ENCODE results near the gene NDUFA8. TPM values are rescaled to one million over a fixed set of nuclear protein-coding genes. Genes with fewer than 3 reads are reported as not detected.

The NDUFA8 gene
- total RNA-seq, 4 donors from 2014 or later: 16.3 to 34.4 (median 30.2) TPM

- WGBS: 22% methylated on average over 57 of the region's 64 CpGs
- no peaks in the 10 kb centered on the region for H3K9me3 ChIP-seq
- peaks cover 21% of the 10 kb centered on the region for H3K4me1 ChIP-seq
- no peak overlapping the region for H3K27ac ChIP-seq
- H3K27me3 ChIP-seq: peaks cover 33% of the 10 kb centered on the region
- no peak for DNase-seq (ENCODE audit: low spot score in 2 of 2)
- H3K36me3 ChIP-seq: no peaks in the 10 kb centered on the region
- peak overlapping the region; percentile 33 for H3K4me3 ChIP-seq
- TF ChIP-seq POLR2A (IDR thresholded peaks at IDR 0.05): no peak
- no peak for TF ChIP-seq POLR2AphosphoS5 (IDR thresholded peaks at IDR 0.05)
- TF ChIP-seq, protein P1, sequence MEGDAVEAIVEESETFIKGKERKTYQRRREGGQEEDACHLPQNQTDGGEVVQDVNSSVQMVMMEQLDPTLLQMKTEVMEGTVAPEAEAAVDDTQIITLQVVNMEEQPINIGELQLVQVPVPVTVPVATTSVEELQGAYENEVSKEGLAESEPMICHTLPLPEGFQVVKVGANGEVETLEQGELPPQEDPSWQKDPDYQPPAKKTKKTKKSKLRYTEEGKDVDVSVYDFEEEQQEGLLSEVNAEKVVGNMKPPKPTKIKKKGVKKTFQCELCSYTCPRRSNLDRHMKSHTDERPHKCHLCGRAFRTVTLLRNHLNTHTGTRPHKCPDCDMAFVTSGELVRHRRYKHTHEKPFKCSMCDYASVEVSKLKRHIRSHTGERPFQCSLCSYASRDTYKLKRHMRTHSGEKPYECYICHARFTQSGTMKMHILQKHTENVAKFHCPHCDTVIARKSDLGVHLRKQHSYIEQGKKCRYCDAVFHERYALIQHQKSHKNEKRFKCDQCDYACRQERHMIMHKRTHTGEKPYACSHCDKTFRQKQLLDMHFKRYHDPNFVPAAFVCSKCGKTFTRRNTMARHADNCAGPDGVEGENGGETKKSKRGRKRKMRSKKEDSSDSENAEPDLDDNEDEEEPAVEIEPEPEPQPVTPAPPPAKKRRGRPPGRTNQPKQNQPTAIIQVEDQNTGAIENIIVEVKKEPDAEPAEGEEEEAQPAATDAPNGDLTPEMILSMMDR (IDR thresholded peaks at IDR 0.05): no peak
- no peak for TF ChIP-seq EP300 (IDR thresholded peaks at IDR 0.05)
Measured at GRCh38 chr9:122126331-122127261, 33.0 kb downstream of the NDUFA8 start.

- TF ChIP-seq, protein P1 (IDR thresholded peaks at IDR 0.05): no peak
- TF ChIP-seq POLR2A (IDR thresholded peaks at IDR 0.05) (no peak), EP300 (IDR thresholded peaks at IDR 0.05) (no peak), POLR2AphosphoS5 (IDR thresholded peaks at IDR 0.05) (no peak)
- Histone ChIP-seq H3K9me3 (no peaks in the 10 kb centered on the region), H3K27me3 (peaks cover 33% of the 10 kb centered on the region), H3K36me3 (no peaks in the 10 kb centered on the region), H3K27ac (no peak overlapping the region), H3K4me1 (peaks cover 19% of the 10 kb centered on the region), H3K4me3 (no peak overlapping the region)
- 32% methylated on average over 20 of the region's 21 CpGs for WGBS
- DNase-seq (ENCODE audit: low spot score in 2 of 2): no peak
Measured at GRCh38 chr9:122125509-122126330, 33.9 kb downstream of the NDUFA8 start.

DNA sequence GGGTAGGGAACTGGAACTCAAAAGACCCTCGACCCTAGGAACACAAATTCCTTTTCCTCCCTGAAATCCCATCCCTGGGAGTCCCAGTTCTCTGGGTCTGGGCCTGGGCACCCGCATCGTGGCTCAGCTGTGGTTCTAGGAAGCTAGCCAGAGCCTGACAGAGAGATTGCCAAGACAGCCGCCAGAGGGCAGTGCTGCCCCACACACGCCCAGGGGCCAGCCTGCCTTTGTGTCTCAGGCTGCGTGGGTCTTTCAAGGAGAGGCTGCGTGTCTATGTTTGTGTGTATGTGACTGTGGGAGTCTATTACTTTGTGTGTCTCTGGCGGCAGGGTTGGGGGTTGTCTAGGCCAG lies 34.4 kb downstream of the NDUFA8 start:
- H3K27me3 ChIP-seq: peaks cover 33% of the 10 kb centered on the region
- peaks cover 19% of the 10 kb centered on the region for H3K4me1 ChIP-seq
- H3K36me3 ChIP-seq: no peaks in the 10 kb centered on the region
- no peak overlapping the region for H3K27ac ChIP-seq
- no peak overlapping the region for H3K4me3 ChIP-seq
- DNase-seq (ENCODE audit: low spot score in 2 of 2): no peak
- WGBS: 1% methylated on average over 8 of the region's 8 CpGs
- H3K9me3 ChIP-seq: no peaks in the 10 kb centered on the region
- TF ChIP-seq, protein P1 (IDR thresholded peaks at IDR 0.05): peak; percentile 82 to 92
- TF ChIP-seq POLR2A (IDR thresholded peaks at IDR 0.05): no peak

- H3K36me3 ChIP-seq: no peaks in the 10 kb centered on the region
- no peak overlapping the region for H3K4me3 ChIP-seq
- no peak overlapping the region for H3K27ac ChIP-seq
- DNase-seq (ENCODE audit: low spot score in 2 of 2): no peak
- TF ChIP-seq EP300 (IDR thresholded peaks at IDR 0.05): no peak
- no peak for TF ChIP-seq POLR2A (IDR thresholded peaks at IDR 0.05)
- no peak for TF ChIP-seq POLR2AphosphoS5 (IDR thresholded peaks at IDR 0.05)
- TF ChIP-seq, protein P1 (IDR thresholded peaks at IDR 0.05): no peak
- no peaks in the 10 kb centered on the region for H3K9me3 ChIP-seq
- WGBS: 72% methylated on average over 7 of the region's 7 CpGs
- peaks cover 33% of the 10 kb centered on the region for H3K27me3 ChIP-seq
- peaks cover 19% of the 10 kb centered on the region for H3K4me1 ChIP-seq
Measured at GRCh38 chr9:122124528-122124927, 35.1 kb downstream of the NDUFA8 start.

DNA sequence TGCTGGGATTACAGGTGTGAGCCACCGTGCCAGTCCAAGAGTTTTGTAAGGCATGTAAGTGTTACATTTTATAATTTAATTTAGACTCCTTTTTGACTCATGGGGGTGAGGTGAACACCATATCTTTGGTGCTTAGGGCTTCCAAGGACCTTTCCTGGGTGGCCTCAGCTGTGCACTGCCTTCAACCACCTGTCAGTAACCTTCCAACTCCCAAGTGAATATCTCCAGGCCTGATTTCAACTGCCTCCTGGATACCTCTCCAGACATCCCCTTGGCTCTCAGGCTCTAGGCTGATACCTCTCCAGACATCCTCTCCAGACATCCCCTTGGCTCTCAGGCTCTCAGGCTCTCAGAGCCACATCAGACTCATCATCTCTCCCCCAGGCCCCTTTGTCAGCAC lies 35.5 kb downstream of the NDUFA8 start:
- Histone ChIP-seq H3K9me3 (no peaks in the 10 kb centered on the region), H3K4me3 (no peak overlapping the region), H3K27ac (no peak overlapping the region), H3K36me3 (no peaks in the 10 kb centered on the region), H3K27me3 (peaks cover 33% of the 10 kb centered on the region), H3K4me1 (peaks cover 19% of the 10 kb centered on the region)
- DNase-seq (ENCODE audit: low spot score in 2 of 2): no peak
- no peak for TF ChIP-seq POLR2A (IDR thresholded peaks at IDR 0.05)
- TF ChIP-seq EP300 (IDR thresholded peaks at IDR 0.05): no peak
- TF ChIP-seq, protein P1 (IDR thresholded peaks at IDR 0.05): no peak
- no peak for TF ChIP-seq POLR2AphosphoS5 (IDR thresholded peaks at IDR 0.05)
- 100% methylated on average over 1 of the region's 1 CpG for WGBS
